GM12878 (cell line): ENCODE measurements around the gene IRAK2. TPM values are rescaled to one million over a fixed set of nuclear protein-coding genes. Genes with fewer than 3 reads are reported as not detected.

Experiments used
- ATAC-seq: fragments of 200-7000 bp; cut with Tn5 transposase; 3 replicates; pipeline ENCODE4 v1.9.1; 2020; ENCODE audit warnings: mild to moderate bottlenecking, moderate library complexity
- BruUV-seq: library from RNA; stranded (reverse); fragments of 400-500 nt; replicated peaks from 2 replicates; lab custom pipeline; 2021; lab: Mats Ljungman, UMichigan
- CTCF ChIA-PET: fragments of 300-600 bp; sonication (Branson Sonifier 250); formaldehyde crosslinking; extraction: SDS; loops from one replicate; lab custom pipeline; 2021; ENCODE audit warnings: inconsistent platforms; lab: Yijun Ruan, JAX
- POLR2A ChIA-PET: fragments of 350-600 bp; formaldehyde crosslinking; extraction: SDS; loops from one replicate; lab custom pipeline; 2021; ENCODE audit warnings: inconsistent platforms; lab: Charles Lee
- RAD21 ChIA-PET: fragments of 300-600 bp; sonication (Branson Sonifier 250); formaldehyde crosslinking; loops from one replicate; lab custom pipeline; 2023; ENCODE audit warnings: antibody characterized with exemption; ENCODE audit not compliant: unreplicated experiment; lab: Charles Lee
- SMC1A ChIA-PET: fragments of 300-600 bp; sonication (Branson Sonifier 250); formaldehyde crosslinking; loops from one replicate; lab custom pipeline; 2023; ENCODE audit not compliant: unreplicated experiment, uncharacterized antibody; lab: Charles Lee
- DNase-seq: peaks from one replicate; pipeline ENCODE4 v3.0.0-alpha.2; 2011; ENCODE audit warnings: low read depth, low spot score
- FAIRE-seq: peaks from 3 replicates; lab custom pipeline; 2011; peaks lifted over from hg19 to GRCh38; lab: Jason Lieb, UNC
- H2AFZ ChIP-seq: 2 replicates; pipeline ENCODE4 v1.6.0; 2011; ENCODE audit warnings: low read depth, low read length, control low read depth; ENCODE audit not compliant: control insufficient read depth
- H3K27ac ChIP-seq: 2 replicates; pipeline ENCODE4 v1.5.1; 2011; ENCODE audit warnings: control low read depth; ENCODE audit not compliant: control insufficient read depth, insufficient read depth
- H3K27me3 ChIP-seq, 2 experiments: replicated peaks in 1 of 2; 2 replicates each; pipeline versions ENCODE4 v1.6.0 to v1.6.1; 2011; ENCODE audit warnings: low read length in 1 of 2; ENCODE audit not compliant: control insufficient read depth in 2 of 2, insufficient read depth in 2 of 2
- H3K36me3 ChIP-seq, 2 experiments: 2 replicates each; pipeline ENCODE4 v1.5.1; 2011; ENCODE audit warnings: low read length in 1 of 2; ENCODE audit not compliant: control insufficient read depth in 2 of 2, insufficient read depth in 2 of 2
- H3K4me1 ChIP-seq: 2 replicates; pipeline ENCODE4 v1.6.1; 2011; ENCODE audit warnings: mild to moderate bottlenecking, low read length, moderate library complexity, mixed read lengths; ENCODE audit not compliant: control insufficient read depth, insufficient read depth
- H3K4me2 ChIP-seq: 2 replicates; pipeline ENCODE4 v1.6.0; 2011; ENCODE audit warnings: control low read depth; ENCODE audit not compliant: control insufficient read depth, insufficient read depth
- H3K4me3 ChIP-seq: fragments of 200-600 bp; sonication (generic); 2 replicates; pipeline ENCODE4 v1.5.1; 2016
- H3K79me2 ChIP-seq: 2 replicates; pipeline ENCODE4 v1.6.0; 2011; ENCODE audit warnings: low read length; ENCODE audit not compliant: control insufficient read depth, insufficient read depth
- H3K9ac ChIP-seq: 2 replicates; pipeline ENCODE4 v1.8.0; 2011; ENCODE audit warnings: low read length, control low read depth, mixed read lengths; ENCODE audit not compliant: control insufficient read depth, insufficient read depth
- H3K9me3 ChIP-seq: replicated peaks from 3 replicates; pipeline ENCODE4 v1.5.1; 2011; ENCODE audit warnings: mild to moderate bottlenecking, low read length; ENCODE audit not compliant: control insufficient read depth, insufficient read depth
- H4K20me1 ChIP-seq: 2 replicates; pipeline ENCODE4 v1.6.0; 2011; ENCODE audit not compliant: control insufficient read depth, insufficient read depth
- NFYB ChIP-seq: IDR thresholded peaks from 2 replicates; pipeline ENCODE4 v1.6.1; 2011; ENCODE audit warnings: low read depth, mild to moderate bottlenecking, low read length, improper control_type of control experiment, moderate library complexity; ENCODE audit not compliant: insufficient read depth
- RELB ChIP-seq: fragments of 450-650 bp; IDR thresholded peaks from 2 replicates; pipeline ENCODE4 v1.6.1; 2017; ENCODE audit warnings: low read depth, mild to moderate bottlenecking, moderate library complexity
- USF1 ChIP-seq: IDR thresholded peaks from 2 replicates; pipeline ENCODE4 v1.6.1; 2011; ENCODE audit warnings: borderline replicate concordance, low read depth, mild to moderate bottlenecking, moderate library complexity, mixed read lengths, low read length; ENCODE audit not compliant: insufficient read depth; ENCODE audit errors: extremely low read length
- WGBS: methylation state at CpG from one replicate; pipeline ENCODE4 v1.1.6; 2016; ENCODE audit warnings: low lambda C conversion rate; ENCODE audit not compliant: insufficient replicate concordance, insufficient coverage; ENCODE audit errors: missing lambda C conversion rate; 5-methylcytosine and 5-hydroxymethylcytosine counted together
- in situ Hi-C: fragments of 300-500 bp; cut with MboI; formaldehyde crosslinking; loops from 9 replicates; pipeline ENCODE4 v1.14.3; 2018; ENCODE audit warnings: mixed read lengths
- intact Hi-C: fragments of 100-400 bp; cut with micrococcal nuclease; formaldehyde crosslinking; loops from one replicate; pipeline ENCODE4 v1.14.2; 2022; ENCODE audit not compliant: unreplicated experiment
- polyA plus RNA-seq, 11 experiments: library from polyadenylated mRNA; depleted of rRNA in 4 of 11; unstranded in 6 of 11; stranded (reverse) in 5 of 11; fragments of >200 nt; fragmentation: Nextera tagmentation in 4 of 11; fragmentation: Illumina TruSeq in 1 of 11; extraction: Ambion mirVana in 4 of 11; extraction: Trizol in 1 of 11; gene quantifications; 1 replicate in 1 of 11; 2 replicates in 10 of 11; pipeline versions ENCODE4 v1.2.1 to v1.2.3, GENCODE V29; 2011 to 2016; ENCODE audit warnings: inconsistent platforms in 2 of 11, missing spikeins in 2 of 11, low read depth in 1 of 11
- total RNA-seq, 4 experiments: library from RNA; depleted of rRNA in 3 of 4; stranded (reverse); fragments of >200 nt in 3 of 4; fragmentation: Illumina TruSeq in 1 of 4; extraction: Trizol in 1 of 4; gene quantifications; 2 replicates each; pipeline versions ENCODE4 v1.2.1 to v1.2.3, GENCODE V29; 2013 to 2021

Gene IRAK2
- total and polyA plus RNA-seq, 10 of the 15 experiments (the other 5 are each of a cell fraction or from before 2014, with no cell fraction given) = 0.48 to 5.7 (median 4.5) TPM

GRCh38 chr3:10238345-10239183 lies 73.8 kb downstream of the IRAK2 start:
- H3K9ac ChIP-seq = no peak overlapping the region
- H3K27ac ChIP-seq = no peak overlapping the region
- H3K9me3 ChIP-seq = no peaks in the 10 kb centered on the region
- CTCF ChIA-PET = no interaction called here
- SMC1A ChIA-PET = interaction anchor here (0.6 to 1.3 kb wide), 2 partner anchors 11 to 27 kb away, joined by 3 read pairs; no protein-coding TSS in a partner anchor
- RAD21 ChIA-PET = no interaction called here
- no peak overlapping the region for H2AFZ ChIP-seq
- peaks cover 7% of the 10 kb centered on the region for H3K4me1 ChIP-seq
- H3K27me3 ChIP-seq = no peaks in the 10 kb centered on the region
- intact Hi-C loops (no loop called here), in situ Hi-C loops (no loop called here)
- FAIRE-seq (no peak), ATAC-seq (no peak), DNase-seq (no peak)
- POLR2A ChIA-PET = no interaction called here
- WGBS = 74% methylated on average over 15 of the region's 15 CpGs
- H4K20me1 ChIP-seq = no peaks in the 10 kb centered on the region
- BruUV-seq = no TSS peak
- TF ChIP-seq USF1 (peak; percentile 33), NFYB (peak; percentile 43; the same call in 1 of the 2 replicates), RELB (no peak)
- no peaks in the 10 kb centered on the region for H3K79me2 ChIP-seq
- H3K36me3 ChIP-seq = peaks cover 2 to 3% of the 10 kb centered on the region in 2 experiments; a peak in 1 of 4 replicates
- no peak overlapping the region for H3K4me3 ChIP-seq
- no peak overlapping the region for H3K4me2 ChIP-seq
